Measurements from ENCODE around the gene CALCR.
A peak's percentile ranks its signal among the peaks of the same experiment; 100 is the strongest.

The CALCR gene

DNA sequence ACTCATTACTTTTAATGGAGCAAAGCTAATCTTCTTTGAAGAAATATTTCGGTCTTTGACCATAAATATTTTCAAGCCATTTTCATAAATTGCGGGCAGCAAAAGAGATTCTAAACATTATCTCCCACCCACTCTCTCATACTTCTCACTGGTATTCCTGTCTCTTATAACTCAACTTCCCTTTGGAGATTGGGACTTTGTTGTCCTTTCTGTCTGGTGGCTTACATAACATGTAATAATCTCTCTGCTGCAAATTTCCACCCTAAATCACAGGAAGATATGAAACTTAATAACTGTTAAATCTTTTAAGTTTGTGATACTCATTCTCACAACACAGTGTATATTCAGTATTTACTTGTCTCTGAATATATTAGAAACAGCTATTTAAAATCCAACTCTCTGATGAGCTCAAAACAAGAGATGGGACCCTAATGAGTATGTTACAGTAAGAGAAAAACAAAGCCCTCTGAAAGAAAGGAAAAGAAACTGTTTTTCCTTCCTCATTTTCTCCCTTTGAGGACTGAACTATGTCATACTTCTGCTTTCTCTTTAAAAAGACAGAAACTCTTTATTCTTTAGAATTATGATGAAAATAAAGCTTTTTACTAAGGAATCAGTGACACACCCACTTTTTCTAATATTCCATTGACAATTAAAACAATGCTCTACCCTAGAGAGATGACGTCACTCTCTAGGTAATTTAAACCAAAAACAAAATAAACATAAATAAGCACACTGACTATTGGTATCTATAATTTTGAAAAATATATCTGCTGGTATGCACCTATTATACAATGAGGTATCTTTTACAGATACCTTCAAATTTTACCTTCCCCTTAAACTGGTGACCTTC is 14.7 kb downstream of the CALCR start (continued):
- TF ChIP-seq, protein P1, sequence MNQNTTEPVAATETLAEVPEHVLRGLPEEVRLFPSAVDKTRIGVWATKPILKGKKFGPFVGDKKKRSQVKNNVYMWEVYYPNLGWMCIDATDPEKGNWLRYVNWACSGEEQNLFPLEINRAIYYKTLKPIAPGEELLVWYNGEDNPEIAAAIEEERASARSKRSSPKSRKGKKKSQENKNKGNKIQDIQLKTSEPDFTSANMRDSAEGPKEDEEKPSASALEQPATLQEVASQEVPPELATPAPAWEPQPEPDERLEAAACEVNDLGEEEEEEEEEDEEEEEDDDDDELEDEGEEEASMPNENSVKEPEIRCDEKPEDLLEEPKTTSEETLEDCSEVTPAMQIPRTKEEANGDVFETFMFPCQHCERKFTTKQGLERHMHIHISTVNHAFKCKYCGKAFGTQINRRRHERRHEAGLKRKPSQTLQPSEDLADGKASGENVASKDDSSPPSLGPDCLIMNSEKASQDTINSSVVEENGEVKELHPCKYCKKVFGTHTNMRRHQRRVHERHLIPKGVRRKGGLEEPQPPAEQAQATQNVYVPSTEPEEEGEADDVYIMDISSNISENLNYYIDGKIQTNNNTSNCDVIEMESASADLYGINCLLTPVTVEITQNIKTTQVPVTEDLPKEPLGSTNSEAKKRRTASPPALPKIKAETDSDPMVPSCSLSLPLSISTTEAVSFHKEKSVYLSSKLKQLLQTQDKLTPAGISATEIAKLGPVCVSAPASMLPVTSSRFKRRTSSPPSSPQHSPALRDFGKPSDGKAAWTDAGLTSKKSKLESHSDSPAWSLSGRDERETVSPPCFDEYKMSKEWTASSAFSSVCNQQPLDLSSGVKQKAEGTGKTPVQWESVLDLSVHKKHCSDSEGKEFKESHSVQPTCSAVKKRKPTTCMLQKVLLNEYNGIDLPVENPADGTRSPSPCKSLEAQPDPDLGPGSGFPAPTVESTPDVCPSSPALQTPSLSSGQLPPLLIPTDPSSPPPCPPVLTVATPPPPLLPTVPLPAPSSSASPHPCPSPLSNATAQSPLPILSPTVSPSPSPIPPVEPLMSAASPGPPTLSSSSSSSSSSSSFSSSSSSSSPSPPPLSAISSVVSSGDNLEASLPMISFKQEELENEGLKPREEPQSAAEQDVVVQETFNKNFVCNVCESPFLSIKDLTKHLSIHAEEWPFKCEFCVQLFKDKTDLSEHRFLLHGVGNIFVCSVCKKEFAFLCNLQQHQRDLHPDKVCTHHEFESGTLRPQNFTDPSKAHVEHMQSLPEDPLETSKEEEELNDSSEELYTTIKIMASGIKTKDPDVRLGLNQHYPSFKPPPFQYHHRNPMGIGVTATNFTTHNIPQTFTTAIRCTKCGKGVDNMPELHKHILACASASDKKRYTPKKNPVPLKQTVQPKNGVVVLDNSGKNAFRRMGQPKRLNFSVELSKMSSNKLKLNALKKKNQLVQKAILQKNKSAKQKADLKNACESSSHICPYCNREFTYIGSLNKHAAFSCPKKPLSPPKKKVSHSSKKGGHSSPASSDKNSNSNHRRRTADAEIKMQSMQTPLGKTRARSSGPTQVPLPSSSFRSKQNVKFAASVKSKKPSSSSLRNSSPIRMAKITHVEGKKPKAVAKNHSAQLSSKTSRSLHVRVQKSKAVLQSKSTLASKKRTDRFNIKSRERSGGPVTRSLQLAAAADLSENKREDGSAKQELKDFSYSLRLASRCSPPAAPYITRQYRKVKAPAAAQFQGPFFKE (tag by site-specific recombination; IDR thresholded peaks at IDR 0.05; ENCODE audit: borderline replicate concordance), result no peak
- no peak for TF ChIP-seq ZNF10 (tag by site-specific recombination; IDR thresholded peaks at IDR 0.05)
- TF ChIP-seq ZNF324 (tag by site-specific recombination; IDR thresholded peaks at IDR 0.05), result no peak
- TF ChIP-seq ZNF76 (tag by site-specific recombination; IDR thresholded peaks at IDR 0.05; ENCODE audit: borderline replicate concordance, low read depth), result no peak
- no peak for TF ChIP-seq GLI2 (tag by site-specific recombination; IDR thresholded peaks at IDR 0.05; ENCODE audit: borderline replicate concordance, low read depth)
- no peak for TF ChIP-seq SP3 (tag by site-specific recombination; IDR thresholded peaks at IDR 0.05)
- TF ChIP-seq ZFHX2 (tag by site-specific recombination; conservative IDR thresholded peaks at IDR 0.05), result no peak
- TF ChIP-seq ZNF654 (tag by site-specific recombination; IDR thresholded peaks at IDR 0.05; ENCODE audit: low read depth), result no peak
- TF ChIP-seq, protein P2, sequence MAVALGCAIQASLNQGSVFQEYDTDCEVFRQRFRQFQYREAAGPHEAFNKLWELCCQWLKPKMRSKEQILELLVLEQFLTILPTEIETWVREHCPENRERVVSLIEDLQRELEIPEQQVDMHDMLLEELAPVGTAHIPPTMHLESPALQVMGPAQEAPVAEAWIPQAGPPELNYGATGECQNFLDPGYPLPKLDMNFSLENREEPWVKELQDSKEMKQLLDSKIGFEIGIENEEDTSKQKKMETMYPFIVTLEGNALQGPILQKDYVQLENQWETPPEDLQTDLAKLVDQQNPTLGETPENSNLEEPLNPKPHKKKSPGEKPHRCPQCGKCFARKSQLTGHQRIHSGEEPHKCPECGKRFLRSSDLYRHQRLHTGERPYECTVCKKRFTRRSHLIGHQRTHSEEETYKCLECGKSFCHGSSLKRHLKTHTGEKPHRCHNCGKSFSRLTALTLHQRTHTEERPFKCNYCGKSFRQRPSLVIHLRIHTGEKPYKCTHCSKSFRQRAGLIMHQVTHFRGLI (tag by site-specific recombination; IDR thresholded peaks at IDR 0.05), result no peak
- TF ChIP-seq, protein P3, sequence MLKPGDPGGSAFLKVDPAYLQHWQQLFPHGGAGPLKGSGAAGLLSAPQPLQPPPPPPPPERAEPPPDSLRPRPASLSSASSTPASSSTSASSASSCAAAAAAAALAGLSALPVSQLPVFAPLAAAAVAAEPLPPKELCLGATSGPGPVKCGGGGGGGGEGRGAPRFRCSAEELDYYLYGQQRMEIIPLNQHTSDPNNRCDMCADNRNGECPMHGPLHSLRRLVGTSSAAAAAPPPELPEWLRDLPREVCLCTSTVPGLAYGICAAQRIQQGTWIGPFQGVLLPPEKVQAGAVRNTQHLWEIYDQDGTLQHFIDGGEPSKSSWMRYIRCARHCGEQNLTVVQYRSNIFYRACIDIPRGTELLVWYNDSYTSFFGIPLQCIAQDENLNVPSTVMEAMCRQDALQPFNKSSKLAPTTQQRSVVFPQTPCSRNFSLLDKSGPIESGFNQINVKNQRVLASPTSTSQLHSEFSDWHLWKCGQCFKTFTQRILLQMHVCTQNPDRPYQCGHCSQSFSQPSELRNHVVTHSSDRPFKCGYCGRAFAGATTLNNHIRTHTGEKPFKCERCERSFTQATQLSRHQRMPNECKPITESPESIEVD (tag by site-specific recombination; IDR thresholded peaks at IDR 0.05), result peak; percentile 20; the same call in 1 of the 2 replicates
- peak; percentile 67 for TF ChIP-seq KLF10 (tag by site-specific recombination; IDR thresholded peaks at IDR 0.05)
- TF ChIP-seq ZNF146 (tag by site-specific recombination; IDR thresholded peaks at IDR 0.05), result no peak

DNA sequence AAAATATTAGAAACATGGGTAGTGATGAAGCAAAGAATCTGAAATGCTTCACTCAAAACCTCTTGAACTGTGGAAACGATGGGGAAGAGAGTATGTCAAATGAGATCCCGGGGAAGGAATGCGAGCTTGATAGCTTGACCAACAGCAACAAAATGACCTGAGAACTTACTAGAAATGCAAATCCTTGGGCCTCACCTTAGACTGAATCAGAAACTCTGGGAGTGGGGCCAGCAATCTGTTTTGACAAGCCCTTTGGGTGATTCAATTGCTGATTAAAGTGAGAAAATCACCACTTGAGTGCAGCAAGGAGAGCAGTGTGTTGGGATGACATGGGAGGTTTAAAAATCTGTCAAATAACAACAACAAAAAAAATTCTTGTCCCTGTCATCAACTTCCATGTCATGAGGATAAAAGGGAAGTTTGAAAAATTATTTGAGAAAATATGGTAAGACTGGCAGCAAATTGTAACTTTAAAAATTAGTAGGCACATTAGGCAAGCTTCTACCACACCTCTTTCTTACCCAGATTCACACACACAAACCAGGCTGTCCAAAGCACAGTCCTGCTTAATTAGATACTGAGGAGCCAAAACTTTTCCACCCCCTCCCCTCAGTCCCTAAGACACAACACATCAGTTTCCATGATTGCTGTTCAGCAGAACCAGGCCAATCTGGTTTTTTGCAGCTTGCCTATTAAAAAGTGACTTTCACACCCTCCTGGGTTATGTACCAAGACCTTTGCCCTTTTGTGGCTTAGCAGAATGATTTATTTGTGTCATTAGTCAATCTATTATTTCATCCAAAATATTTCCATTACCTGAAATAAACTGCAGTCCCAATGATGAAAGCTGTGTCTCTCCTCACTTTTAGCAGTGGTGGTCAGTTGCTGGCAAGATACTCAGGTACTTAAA is 15.6 kb downstream of the CALCR start:
- Histone ChIP-seq H3K4me3 (ENCODE audit: low read depth, low read length) (no peak overlapping the region), H3K9me3 (ENCODE audit: control insufficient read depth, insufficient read depth, low read depth, low read length) (no peaks in the 10 kb centered on the region), H3K4me1 (ENCODE audit: control insufficient read depth, insufficient read depth, low read length) (0 out of 2 replicates have a peak, but pooled peaks cover 4% of the 10 kb centered on the region), H3K27ac (ENCODE audit: extremely low read depth, low read depth, low read length) (no peak overlapping the region), H3K36me3 (ENCODE audit: control insufficient read depth in 2 of 2, insufficient read depth in 1 of 2, low read length in 2 of 2) (no peaks in the 10 kb centered on the region)
- ChIA-PET CTCF (interaction anchor here (0.6 to 1.8 kb wide), 3 partner anchors 8 to 69 kb away, joined by 4 to 8 read pairs (median 5); no protein-coding TSS in a partner anchor), POLR2A (no interaction called here)
- TF ChIP-seq ZNF335 (tag by site-specific recombination; conservative IDR thresholded peaks at IDR 0.05) (peak; percentile 35; the same call in 1 of the 2 replicates), ZNF433 (tag by site-specific recombination; IDR thresholded peaks at IDR 0.05; ENCODE audit: low read depth) (no peak), ZBTB17 (tag by site-specific recombination; IDR thresholded peaks at IDR 0.05) (no peak), ZNF548 (tag by site-specific recombination; IDR thresholded peaks at IDR 0.05) (no peak), ZXDB (tag by site-specific recombination; IDR thresholded peaks at IDR 0.05) (no peak), ZNF239 (tag by site-specific recombination; IDR thresholded peaks at IDR 0.05) (no peak), ZNF302 (tag by site-specific recombination; IDR thresholded peaks at IDR 0.05; ENCODE audit: low read depth) (no peak), ZNF169 (tag by site-specific recombination; IDR thresholded peaks at IDR 0.05) (no peak)
- TF ChIP-seq, protein P4, sequence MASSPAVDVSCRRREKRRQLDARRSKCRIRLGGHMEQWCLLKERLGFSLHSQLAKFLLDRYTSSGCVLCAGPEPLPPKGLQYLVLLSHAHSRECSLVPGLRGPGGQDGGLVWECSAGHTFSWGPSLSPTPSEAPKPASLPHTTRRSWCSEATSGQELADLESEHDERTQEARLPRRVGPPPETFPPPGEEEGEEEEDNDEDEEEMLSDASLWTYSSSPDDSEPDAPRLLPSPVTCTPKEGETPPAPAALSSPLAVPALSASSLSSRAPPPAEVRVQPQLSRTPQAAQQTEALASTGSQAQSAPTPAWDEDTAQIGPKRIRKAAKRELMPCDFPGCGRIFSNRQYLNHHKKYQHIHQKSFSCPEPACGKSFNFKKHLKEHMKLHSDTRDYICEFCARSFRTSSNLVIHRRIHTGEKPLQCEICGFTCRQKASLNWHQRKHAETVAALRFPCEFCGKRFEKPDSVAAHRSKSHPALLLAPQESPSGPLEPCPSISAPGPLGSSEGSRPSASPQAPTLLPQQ (tag by site-specific recombination; IDR thresholded peaks at IDR 0.05), result peak; percentile 42; the same call in 1 of the 2 replicates

Measured in HEK293 (cell line).